Smooth muscle cell (in vitro differentiated cells): ENCODE results near the gene HIVEP3. TPM values are rescaled to one million over a fixed set of nuclear protein-coding genes. Genes with fewer than 3 reads are reported as not detected.

Experiments
- DNase-seq: peaks from one replicate; lab custom pipeline; 2025; ENCODE audit not compliant: unreplicated experiment; lab: John Stamatoyannopoulos, UW
- H2AFZ ChIP-seq: fragments of 200-600 bp; sonication (generic); 2 replicates; pipeline ENCODE4 v1.6.0; 2016; ENCODE audit warnings: antibody characterized with exemption, low read depth, mild to moderate bottlenecking
- H3F3A ChIP-seq: fragments of 200-600 bp; sonication (generic); 2 replicates; pipeline ENCODE4 v1.6.0; 2017; ENCODE audit warnings: antibody characterized with exemption, low read depth
- H3K27ac ChIP-seq: fragments of 200-600 bp; sonication (generic); 2 replicates; pipeline ENCODE4 v1.5.1; 2016; ENCODE audit warnings: low read depth, mild to moderate bottlenecking
- H3K27me3 ChIP-seq: fragments of 200-600 bp; sonication (generic); 2 replicates; pipeline ENCODE4 v1.6.1; 2016; ENCODE audit warnings: low read depth, mild to moderate bottlenecking
- H3K36me3 ChIP-seq: fragments of 200-600 bp; sonication (generic); 2 replicates; pipeline ENCODE4 v1.5.1; 2016; ENCODE audit warnings: low read depth
- H3K4me1 ChIP-seq: fragments of 200-600 bp; sonication (generic); 2 replicates; pipeline ENCODE4 v1.5.1; 2016; ENCODE audit warnings: low read depth
- H3K4me2 ChIP-seq: fragments of 200-600 bp; sonication (generic); 2 replicates; pipeline ENCODE4 v1.6.0; 2016; ENCODE audit warnings: mild to moderate bottlenecking
- H3K4me3 ChIP-seq: fragments of 200-600 bp; sonication (generic); 2 replicates; pipeline ENCODE4 v1.5.1; 2016; ENCODE audit warnings: mild to moderate bottlenecking
- H3K79me2 ChIP-seq: fragments of 200-600 bp; sonication (generic); 2 replicates; pipeline ENCODE4 v1.6.0; 2016; ENCODE audit warnings: low read depth, mild to moderate bottlenecking
- H3K9ac ChIP-seq: fragments of 200-600 bp; sonication (generic); 2 replicates; pipeline ENCODE4 v1.6.0; 2016; ENCODE audit warnings: low read depth
- H3K9me3 ChIP-seq: fragments of 200-600 bp; sonication (generic); replicated peaks from 2 replicates; pipeline ENCODE4 v1.5.1; 2016; ENCODE audit warnings: low read depth
- H4K20me1 ChIP-seq: fragments of 200-600 bp; sonication (generic); 2 replicates; pipeline ENCODE4 v1.6.0; 2016; ENCODE audit warnings: low read depth
- WGBS: methylation state at CpG from one replicate; pipeline ENCODE4 v1.1.7; 2016; ENCODE audit warnings: low lambda C conversion rate; 5-methylcytosine and 5-hydroxymethylcytosine counted together
- polyA plus RNA-seq: library from polyadenylated mRNA; unstranded; fragments of >200 nt; fragmentation: Nextera tagmentation; extraction: Ambion mirVana; gene quantifications from 2 replicates; pipeline ENCODE4 v1.2.1, GENCODE V29; 2016
- total RNA-seq: library from RNA; depleted of rRNA; stranded (reverse); fragments of >200 nt; gene quantifications from 2 replicates; pipeline ENCODE4 v1.2.3, GENCODE V29; 2014
- TF ChIP-seq, protein P1 (sequence below): fragments of 200-600 bp; sonication (generic); IDR thresholded peaks from 2 replicates; pipeline ENCODE4 v1.5.1; 2017; ENCODE audit warnings: borderline replicate concordance, mild to moderate bottlenecking, antibody characterized with exemption; ENCODE audit not compliant: insufficient read depth, poor library complexity, severe bottlenecking

The HIVEP3 gene
- total and polyA plus RNA-seq, 2 experiments from 2014 or later, result 2.1 to 6.4 TPM

DNA sequence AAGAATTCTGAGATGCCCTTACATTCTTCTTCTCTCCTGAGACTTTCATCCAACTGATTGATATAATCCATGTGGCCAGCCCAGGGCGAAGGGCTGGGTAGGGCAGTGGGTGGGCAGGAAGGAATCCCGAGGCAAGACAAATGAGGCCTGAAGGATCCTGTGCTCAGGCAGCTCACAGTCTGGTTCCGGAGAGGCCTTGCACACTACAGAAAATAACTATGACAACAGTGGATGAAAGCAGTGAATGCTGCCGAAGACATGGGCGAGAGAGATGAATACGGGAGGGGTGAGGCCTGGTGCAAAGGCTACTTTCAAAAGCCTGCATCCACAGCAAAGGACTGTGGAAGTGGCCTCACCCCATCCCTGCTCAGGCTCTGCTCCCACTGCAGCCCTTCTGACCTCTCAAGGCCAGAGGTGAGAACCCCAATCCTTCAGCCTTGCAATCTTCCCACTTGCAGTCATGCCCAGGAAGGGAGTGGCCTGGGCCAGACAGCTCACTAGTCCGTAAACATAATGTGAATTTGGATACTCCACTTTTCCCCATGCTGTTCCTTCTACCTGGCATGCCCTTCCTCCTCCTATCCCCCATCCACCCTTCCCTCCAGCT is 250.6 kb downstream of the HIVEP3 start:
- no peak overlapping the region for H3K9ac ChIP-seq
- TF ChIP-seq, protein P1, sequence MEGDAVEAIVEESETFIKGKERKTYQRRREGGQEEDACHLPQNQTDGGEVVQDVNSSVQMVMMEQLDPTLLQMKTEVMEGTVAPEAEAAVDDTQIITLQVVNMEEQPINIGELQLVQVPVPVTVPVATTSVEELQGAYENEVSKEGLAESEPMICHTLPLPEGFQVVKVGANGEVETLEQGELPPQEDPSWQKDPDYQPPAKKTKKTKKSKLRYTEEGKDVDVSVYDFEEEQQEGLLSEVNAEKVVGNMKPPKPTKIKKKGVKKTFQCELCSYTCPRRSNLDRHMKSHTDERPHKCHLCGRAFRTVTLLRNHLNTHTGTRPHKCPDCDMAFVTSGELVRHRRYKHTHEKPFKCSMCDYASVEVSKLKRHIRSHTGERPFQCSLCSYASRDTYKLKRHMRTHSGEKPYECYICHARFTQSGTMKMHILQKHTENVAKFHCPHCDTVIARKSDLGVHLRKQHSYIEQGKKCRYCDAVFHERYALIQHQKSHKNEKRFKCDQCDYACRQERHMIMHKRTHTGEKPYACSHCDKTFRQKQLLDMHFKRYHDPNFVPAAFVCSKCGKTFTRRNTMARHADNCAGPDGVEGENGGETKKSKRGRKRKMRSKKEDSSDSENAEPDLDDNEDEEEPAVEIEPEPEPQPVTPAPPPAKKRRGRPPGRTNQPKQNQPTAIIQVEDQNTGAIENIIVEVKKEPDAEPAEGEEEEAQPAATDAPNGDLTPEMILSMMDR, result no peak
- 83% methylated on average over 7 of the region's 7 CpGs for WGBS
- no peak overlapping the region for H3K4me3 ChIP-seq
- H3K27me3 ChIP-seq, result no peaks in the 10 kb centered on the region
- no peak overlapping the region for H2AFZ ChIP-seq
- DNase-seq, result no peak
- H3K36me3 ChIP-seq, result no peaks in the 10 kb centered on the region
- H3K27ac ChIP-seq, result no peak overlapping the region
- H3K4me1 ChIP-seq, result peaks cover 20% of the 10 kb centered on the region
- H3K9me3 ChIP-seq, result no peaks in the 10 kb centered on the region
- H3K4me2 ChIP-seq, result no peak overlapping the region
- no peaks in the 10 kb centered on the region for H4K20me1 ChIP-seq
- H3K79me2 ChIP-seq, result no peaks in the 10 kb centered on the region
- peaks cover 11% of the 10 kb centered on the region for H3F3A ChIP-seq

DNA sequence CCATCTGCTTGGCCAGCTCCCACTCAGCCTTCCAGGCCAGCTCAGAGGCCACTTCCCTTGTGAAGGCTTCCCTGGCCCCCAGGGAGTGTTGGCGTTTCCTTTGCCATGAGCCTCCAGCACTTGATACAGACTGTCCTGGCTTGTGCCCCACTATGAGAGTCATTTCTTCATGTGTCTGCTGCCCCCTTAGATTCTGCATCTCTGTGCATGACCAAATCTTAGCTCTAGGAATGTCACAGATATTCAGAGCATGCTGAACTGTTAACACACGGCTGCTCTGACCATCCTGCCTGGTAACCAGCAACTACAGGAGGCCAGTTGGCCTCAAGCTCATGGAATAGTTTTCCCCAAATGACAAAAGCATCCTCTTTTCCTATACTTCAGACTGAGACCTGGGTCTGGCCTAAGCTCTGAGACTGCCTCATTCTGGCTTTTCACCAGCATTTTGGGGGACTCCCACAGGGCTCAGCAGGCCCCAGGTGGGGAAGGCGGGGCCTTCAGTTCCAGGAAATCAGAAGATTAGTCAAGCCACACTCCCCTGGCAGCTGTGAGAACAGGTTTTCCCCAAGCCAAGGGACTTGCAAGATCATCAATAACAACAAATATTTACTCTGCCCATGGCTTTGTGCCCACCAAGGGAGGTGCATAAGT is 251.6 kb downstream of the HIVEP3 start:
- Histone ChIP-seq H3K36me3 (no peaks in the 10 kb centered on the region), H3K9ac (no peak overlapping the region), H3K27ac (no peak overlapping the region), H3K79me2 (no peaks in the 10 kb centered on the region), H4K20me1 (no peaks in the 10 kb centered on the region), H3K9me3 (no peaks in the 10 kb centered on the region), H3F3A (peaks cover 12% of the 10 kb centered on the region), H3K4me1 (peaks cover 9% of the 10 kb centered on the region), H2AFZ (no peak overlapping the region), H3K27me3 (no peaks in the 10 kb centered on the region), H3K4me2 (no peak overlapping the region), H3K4me3 (no peak overlapping the region)
- TF ChIP-seq, protein P1, result no peak
- DNase-seq, result no peak
- 60% methylated on average over 3 of the region's 3 CpGs for WGBS

DNA sequence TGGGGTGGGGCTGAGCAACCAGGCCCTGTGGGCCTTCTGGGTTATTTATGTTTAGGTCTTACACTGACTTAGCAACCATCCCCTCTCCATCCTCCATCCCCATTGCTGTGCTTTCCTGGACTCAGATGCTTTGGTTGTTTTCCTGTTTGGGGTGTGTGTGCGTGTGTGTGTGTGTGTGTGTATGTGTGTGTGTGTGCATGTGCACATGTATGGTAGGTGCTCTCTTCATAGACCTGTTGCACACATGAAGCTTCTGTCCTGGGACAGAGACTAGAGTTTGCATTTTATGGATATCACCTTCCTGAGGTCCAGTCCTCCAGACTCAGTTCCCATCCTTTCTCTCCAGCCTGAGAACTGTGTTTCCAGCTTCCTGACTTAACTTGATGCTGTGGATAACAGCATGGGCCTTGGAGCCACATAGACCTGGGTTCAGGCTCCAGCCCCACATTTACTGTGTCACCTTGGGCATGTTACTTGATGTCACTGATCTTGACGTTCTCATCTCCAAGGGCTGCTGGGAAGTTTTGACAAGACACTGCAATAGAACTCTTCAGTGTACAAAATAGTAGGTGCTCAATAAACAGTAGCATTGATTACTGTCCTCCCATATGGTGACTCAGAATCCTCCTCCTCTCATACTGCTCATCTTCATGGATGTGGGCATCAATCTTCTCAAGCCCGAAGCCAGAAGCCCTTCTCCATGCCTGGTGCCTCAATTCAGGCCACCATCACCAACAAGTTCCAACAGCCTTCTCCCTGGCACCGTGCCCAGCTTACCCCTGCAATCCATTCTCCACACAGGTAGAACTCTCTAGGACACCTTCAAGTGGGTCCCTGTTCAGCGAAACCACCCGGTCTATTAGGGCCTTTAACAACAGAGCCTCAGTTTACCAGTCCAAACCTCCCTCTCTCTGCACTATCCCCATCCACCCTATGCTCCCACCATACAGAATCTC is 252.5 kb downstream of the HIVEP3 start:
- Histone ChIP-seq H3K36me3 (no peaks in the 10 kb centered on the region), H3K9me3 (no peaks in the 10 kb centered on the region), H3K79me2 (no peaks in the 10 kb centered on the region), H3K27ac (peak overlapping the region; percentile 5), H2AFZ (no peak overlapping the region), H3K4me1 (peaks cover 7% of the 10 kb centered on the region), H4K20me1 (peaks cover 3% of the 10 kb centered on the region), H3F3A (peaks cover 12% of the 10 kb centered on the region), H3K4me2 (peak overlapping the region; percentile 35), H3K9ac (no peak overlapping the region), H3K4me3 (no peak overlapping the region), H3K27me3 (no peaks in the 10 kb centered on the region)
- WGBS, result 94% methylated on average over 6 of the region's 6 CpGs
- TF ChIP-seq, protein P1, result no peak
- no peak for DNase-seq
